Activated naive CD4-positive, alpha-beta T cell treated with anti-CD3 and anti-CD28 coated beads, Interleukin-2, amount 10 ng/mL, durations not matched to agents 7 days and 5 days (primary cell): ENCODE measurements around the gene RALGAPB.

ENCODE experiments used
- CTCF ChIA-PET: fragments of 350-600 bp; sonication (Branson Sonifier 250); formaldehyde crosslinking; loops from one replicate; lab custom pipeline; 2021; ENCODE audit warnings: antibody characterized with exemption; lab: Charles Lee
- DNase-seq: peaks from one replicate; pipeline ENCODE4 v3.0.0-alpha.2; 2020
- H3K27ac Mint-ChIP-seq: one replicate; pipeline ENCODE4 v1.8.0; 2021; ENCODE audit warnings: mild to moderate bottlenecking, moderate library complexity, mixed read lengths
- H3K27me3 Mint-ChIP-seq: one replicate; pipeline ENCODE4 v1.8.0; 2021; ENCODE audit warnings: mild to moderate bottlenecking, mixed read lengths
- H3K36me3 Mint-ChIP-seq: one replicate; pipeline ENCODE4 v1.8.0; 2021; ENCODE audit warnings: mixed read lengths
- H3K4me1 Mint-ChIP-seq: one replicate; pipeline ENCODE4 v1.8.0; 2021; ENCODE audit warnings: mixed read lengths
- H3K4me3 Mint-ChIP-seq: one replicate; pipeline ENCODE4 v1.8.0; 2021; ENCODE audit warnings: mild to moderate bottlenecking, moderate library complexity, mixed read lengths
- H3K9me3 Mint-ChIP-seq: one replicate; pipeline ENCODE4 v1.8.0; 2021; ENCODE audit warnings: mixed read lengths

The RALGAPB gene

DNA sequence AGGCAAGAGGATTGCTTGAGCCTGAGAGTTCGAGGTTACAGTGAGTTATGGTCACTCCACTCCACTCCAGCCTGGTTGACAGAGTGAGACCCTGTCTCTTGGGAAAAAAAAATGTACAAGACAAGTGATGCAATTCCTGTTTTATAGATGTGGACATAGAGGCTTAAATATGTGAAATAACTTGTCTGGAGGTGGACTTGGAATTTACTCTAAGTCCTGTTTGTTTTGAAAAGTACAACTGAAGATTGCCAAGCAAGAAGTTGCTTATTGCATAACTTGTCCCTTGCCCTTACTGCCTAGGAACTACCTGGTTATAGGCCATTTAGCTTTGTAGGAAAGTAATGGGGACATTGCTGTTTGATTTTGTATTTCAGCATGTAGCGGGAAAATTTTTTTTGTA lies 82.3 kb downstream of the RALGAPB start:
- DNase-seq, result no peak
- H3K27ac Mint-ChIP-seq, result no peak overlapping the region
- H3K36me3 Mint-ChIP-seq, result peaks cover 35% of the 10 kb centered on the region
- H3K4me3 Mint-ChIP-seq, result no peak overlapping the region
- H3K4me1 Mint-ChIP-seq, result no peaks in the 10 kb centered on the region
- no peaks in the 10 kb centered on the region for H3K27me3 Mint-ChIP-seq
- CTCF ChIA-PET, result no interaction called here
- H3K9me3 Mint-ChIP-seq, result no peaks in the 10 kb centered on the region

DNA sequence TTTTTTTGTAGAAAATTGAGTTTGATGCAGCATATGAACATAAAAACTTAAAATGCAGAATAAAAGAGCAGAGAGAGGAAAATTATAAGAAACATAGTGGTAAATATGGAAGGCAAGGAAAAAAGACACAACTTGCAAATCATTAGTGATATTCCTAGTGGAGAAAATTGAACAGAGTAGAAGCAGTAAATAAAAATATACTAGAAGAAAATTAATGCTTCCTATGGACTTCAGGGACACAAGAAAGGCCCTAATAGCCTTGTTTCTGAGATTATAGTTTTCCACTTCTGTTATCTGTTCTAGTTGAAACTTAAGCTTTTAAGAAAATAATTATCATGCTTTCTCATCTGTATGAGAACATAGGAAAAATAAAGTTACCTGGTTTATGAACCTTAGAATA lies 82.8 kb downstream of the RALGAPB start:
- Mint-ChIP-seq H3K27me3 (no peaks in the 10 kb centered on the region), H3K27ac (no peak overlapping the region), H3K9me3 (no peaks in the 10 kb centered on the region), H3K4me1 (no peaks in the 10 kb centered on the region), H3K4me3 (no peak overlapping the region), H3K36me3 (peaks cover 35% of the 10 kb centered on the region)
- no peak for DNase-seq
- CTCF ChIA-PET, result interaction anchor here (0.6 kb wide), 1 partner anchor 836 kb away, joined by 3 read pairs; no protein-coding TSS in a partner anchor

GRCh38 chr20:38557174-38557573 lies 84.5 kb downstream of the RALGAPB start:
- Mint-ChIP-seq H3K4me1 (no peaks in the 10 kb centered on the region), H3K27me3 (no peaks in the 10 kb centered on the region), H3K9me3 (no peaks in the 10 kb centered on the region), H3K27ac (no peak overlapping the region), H3K4me3 (no peak overlapping the region), H3K36me3 (peaks cover 33% of the 10 kb centered on the region)
- CTCF ChIA-PET, result no interaction called here
- no peak for DNase-seq

DNA sequence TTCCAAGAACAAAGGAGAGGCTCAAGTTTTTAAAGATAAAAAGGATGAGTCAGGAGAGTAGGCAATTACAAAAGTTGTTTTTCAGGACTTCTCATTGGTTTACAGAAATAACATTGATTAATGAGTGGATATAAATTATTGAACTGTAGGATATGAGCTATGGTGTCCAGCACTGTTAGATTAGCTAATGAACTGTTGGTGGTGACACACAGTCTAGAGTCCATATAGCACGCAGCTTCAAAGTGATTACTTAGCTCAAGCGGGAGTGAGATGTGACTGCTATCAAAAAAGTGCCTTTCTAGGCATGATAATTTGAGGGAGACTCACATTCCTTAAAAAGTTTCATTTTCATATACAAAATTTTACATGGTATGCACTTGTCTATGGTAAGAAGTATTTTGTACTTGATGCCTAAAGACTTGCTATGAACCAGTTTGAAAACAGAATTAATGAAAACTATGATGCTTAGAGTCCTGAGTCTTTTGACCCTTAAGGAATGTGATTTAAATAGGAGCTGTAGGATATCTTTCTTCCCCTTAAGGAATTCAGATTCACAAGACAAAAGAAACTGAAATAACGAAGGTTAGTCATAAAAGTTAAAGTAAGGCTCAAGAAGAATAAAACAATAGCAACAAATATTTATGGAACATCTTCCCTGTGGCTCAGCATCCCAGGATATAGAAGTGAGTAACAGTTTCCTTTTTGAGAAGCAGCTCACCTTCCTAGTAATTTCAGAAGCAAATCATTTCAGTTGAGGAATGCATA lies 86.1 kb downstream of the RALGAPB start:
- H3K36me3 Mint-ChIP-seq, result peaks cover 34% of the 10 kb centered on the region

DNA sequence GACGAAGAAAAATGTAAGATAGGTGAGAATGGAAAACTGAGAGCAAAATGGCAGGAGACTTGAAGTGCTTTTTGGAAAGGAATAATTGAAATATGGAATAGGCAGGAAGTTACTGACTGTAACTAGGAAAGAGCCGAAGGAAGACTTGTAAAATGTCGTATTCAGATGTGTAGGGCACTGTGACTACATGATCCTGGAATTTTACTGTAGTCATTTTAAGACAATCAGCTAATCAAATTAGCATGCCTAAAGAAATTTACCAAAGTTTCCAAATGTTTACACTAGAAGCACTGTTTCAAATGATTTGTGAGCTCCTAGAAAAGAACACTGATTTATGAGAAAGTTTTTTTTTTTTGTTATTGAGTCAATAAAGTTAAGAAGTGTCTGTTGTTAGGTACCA lies 87.1 kb downstream of the RALGAPB start:
- Mint-ChIP-seq H3K4me3 (no peak overlapping the region), H3K36me3 (peaks cover 29% of the 10 kb centered on the region), H3K4me1 (no peaks in the 10 kb centered on the region), H3K9me3 (no peaks in the 10 kb centered on the region), H3K27ac (no peak overlapping the region), H3K27me3 (no peaks in the 10 kb centered on the region)
- no peak for DNase-seq
- CTCF ChIA-PET, result no interaction called here

More for the DNA sequence above, 86.1 kb downstream of the RALGAPB start:
- H3K9me3 Mint-ChIP-seq, result no peaks in the 10 kb centered on the region
- no peak for DNase-seq
- CTCF ChIA-PET, result no interaction called here
- H3K27me3 Mint-ChIP-seq, result no peaks in the 10 kb centered on the region
- no peak overlapping the region for H3K4me3 Mint-ChIP-seq
- no peaks in the 10 kb centered on the region for H3K4me1 Mint-ChIP-seq
- no peak overlapping the region for H3K27ac Mint-ChIP-seq

GRCh38 chr20:38563802-38564431 lies 91.3 kb downstream of the RALGAPB start:
- Mint-ChIP-seq H3K9me3 (no peaks in the 10 kb centered on the region), H3K36me3 (peaks cover 27% of the 10 kb centered on the region), H3K4me3 (no peak overlapping the region), H3K4me1 (no peaks in the 10 kb centered on the region), H3K27me3 (no peaks in the 10 kb centered on the region), H3K27ac (no peak overlapping the region)
- CTCF ChIA-PET, result no interaction called here
- no peak for DNase-seq

DNA sequence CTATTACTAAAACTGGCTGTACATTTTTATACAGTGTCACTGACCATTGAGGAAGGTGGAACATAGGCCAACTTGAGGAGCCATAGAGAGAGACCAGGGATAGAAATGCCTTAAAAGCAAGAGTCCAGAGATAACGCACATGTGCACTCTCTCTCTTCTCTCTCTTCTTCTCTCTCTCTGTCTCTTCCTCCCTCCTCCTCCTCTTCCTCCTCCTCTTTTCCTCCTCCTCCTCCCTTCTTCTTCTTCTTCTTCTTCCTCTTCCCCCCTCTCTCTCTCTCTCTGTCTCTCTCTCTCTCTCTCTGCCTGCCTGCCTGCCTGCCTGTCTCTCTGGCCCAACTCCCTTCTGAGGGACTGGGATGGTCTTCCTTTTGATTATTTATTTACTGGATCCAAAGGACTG lies 92.0 kb downstream of the RALGAPB start:
- CTCF ChIA-PET, result no interaction called here
- Mint-ChIP-seq H3K9me3 (no peaks in the 10 kb centered on the region), H3K4me3 (no peak overlapping the region), H3K4me1 (no peaks in the 10 kb centered on the region), H3K27me3 (no peaks in the 10 kb centered on the region), H3K36me3 (peaks cover 21% of the 10 kb centered on the region), H3K27ac (no peak overlapping the region)
- no peak for DNase-seq

- H3K36me3 Mint-ChIP-seq, result peaks cover 24% of the 10 kb centered on the region
- H3K4me1 Mint-ChIP-seq, result no peaks in the 10 kb centered on the region
- no peaks in the 10 kb centered on the region for H3K27me3 Mint-ChIP-seq
- no peaks in the 10 kb centered on the region for H3K9me3 Mint-ChIP-seq
- CTCF ChIA-PET, result no interaction called here
- DNase-seq, result no peak
- no peak overlapping the region for H3K27ac Mint-ChIP-seq
- H3K4me3 Mint-ChIP-seq, result no peak overlapping the region
These were observed 93.5 kb downstream of the RALGAPB start for GRCh38 chr20:38566036-38566598.

DNA sequence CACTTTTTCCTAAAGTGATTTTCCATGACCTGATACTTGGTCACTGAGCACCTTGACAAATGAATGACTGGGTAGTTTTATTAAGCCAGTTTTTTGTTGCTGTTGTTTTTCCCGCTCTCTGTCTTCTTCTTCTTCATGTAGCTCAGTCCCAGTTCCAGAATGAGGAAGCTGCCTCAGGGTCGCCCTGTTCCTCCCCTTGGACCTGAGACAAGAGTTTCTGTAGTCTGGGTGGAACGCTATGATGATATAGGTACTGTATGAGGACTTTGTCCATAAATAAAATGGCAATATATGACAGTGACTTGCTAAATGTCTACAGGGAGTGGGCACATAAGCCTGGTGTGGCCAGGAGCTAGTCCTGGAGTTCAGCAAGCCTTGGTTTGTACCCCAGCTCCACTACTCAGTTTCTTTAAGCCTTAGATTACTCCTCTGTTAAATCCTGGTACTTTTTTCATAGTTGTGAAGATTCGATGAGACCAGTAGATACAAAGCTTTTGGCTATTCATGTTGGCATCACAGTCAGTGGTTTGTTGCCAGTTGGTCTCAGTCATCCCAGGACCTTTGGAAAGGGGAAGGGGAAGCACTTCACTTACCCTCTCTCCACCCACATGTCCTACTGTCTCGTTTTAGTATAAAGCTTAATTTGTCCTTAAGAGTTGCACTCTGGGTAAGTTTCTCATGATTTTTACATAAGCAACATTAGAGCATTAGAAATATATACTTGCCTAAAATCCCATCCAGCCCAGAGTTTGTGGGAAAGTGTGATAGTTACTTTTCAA lies 97.3 kb downstream of the RALGAPB start:
- H3K27ac Mint-ChIP-seq, result no peak overlapping the region

DNA sequence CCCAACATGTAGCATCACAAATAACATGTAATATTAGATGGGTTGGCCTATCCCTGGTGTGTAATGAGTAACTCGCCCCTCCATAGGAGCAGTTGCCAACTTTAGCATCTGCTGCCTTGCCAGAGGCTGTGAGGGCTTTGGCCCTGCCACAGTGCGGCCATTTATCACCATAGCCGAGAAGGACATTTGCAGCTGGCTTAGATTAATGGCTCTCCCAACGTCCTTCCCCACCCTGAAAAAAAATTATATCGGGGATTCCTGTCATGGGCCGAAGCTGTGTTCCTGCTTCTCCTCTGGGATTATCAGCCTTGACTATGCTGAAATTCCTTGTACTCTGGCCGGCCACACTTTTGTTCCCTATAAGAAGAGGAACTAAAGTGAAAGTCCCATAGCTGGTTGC lies 100.8 kb downstream of the RALGAPB start:
- CTCF ChIA-PET, result no interaction called here

More for the DNA sequence above, 97.3 kb downstream of the RALGAPB start:
- Mint-ChIP-seq H3K4me1 (no peaks in the 10 kb centered on the region), H3K4me3 (no peak overlapping the region), H3K27me3 (no peaks in the 10 kb centered on the region), H3K9me3 (no peaks in the 10 kb centered on the region), H3K36me3 (peaks cover 27% of the 10 kb centered on the region)
- CTCF ChIA-PET, result interaction anchor here (1.2 kb wide), 1 partner anchor 8 kb away, joined by 3 read pairs; no protein-coding TSS in a partner anchor
- DNase-seq, result no peak

DNA sequence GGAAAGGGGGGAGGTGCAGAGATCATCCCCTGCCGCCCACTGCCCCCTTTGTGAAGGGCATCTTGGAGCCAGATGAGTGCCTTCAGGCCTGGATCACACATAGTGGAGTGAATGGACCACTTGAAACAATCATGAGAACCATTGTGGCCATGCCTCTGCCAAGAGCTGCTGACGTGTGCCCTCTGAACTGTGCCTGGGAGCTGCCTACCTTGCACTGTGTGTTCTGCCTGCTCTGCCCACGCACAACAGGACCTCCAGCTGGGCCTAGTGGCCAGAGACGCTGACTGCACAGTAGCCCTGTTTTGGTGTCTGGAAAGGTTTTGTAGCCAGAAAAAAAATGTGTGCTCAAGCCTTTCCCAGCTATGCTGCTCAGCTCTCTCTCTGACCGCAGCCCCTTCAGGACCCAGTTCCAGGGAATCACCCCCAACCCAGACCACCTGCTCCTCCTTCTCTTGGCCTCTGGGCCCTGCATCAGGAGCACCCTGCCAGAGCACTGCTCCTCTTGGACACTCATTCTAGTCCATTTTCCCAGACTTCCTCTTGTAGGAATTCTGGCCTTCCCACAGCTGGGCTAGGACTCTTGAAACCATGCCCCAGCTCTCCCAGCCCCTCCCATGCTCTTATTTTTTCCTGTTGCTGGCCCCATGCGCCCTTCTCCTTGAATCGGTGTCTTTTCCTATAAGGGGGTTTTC lies 106.7 kb downstream of the RALGAPB start:
- no peaks in the 10 kb centered on the region for H3K9me3 Mint-ChIP-seq
- CTCF ChIA-PET, result no interaction called here
- H3K36me3 Mint-ChIP-seq, result peaks cover 17% of the 10 kb centered on the region
- no peak for DNase-seq
- H3K4me1 Mint-ChIP-seq, result no peaks in the 10 kb centered on the region
- no peak overlapping the region for H3K27ac Mint-ChIP-seq
- H3K27me3 Mint-ChIP-seq, result peaks cover 7% of the 10 kb centered on the region
- no peak overlapping the region for H3K4me3 Mint-ChIP-seq

More for the DNA sequence above, 100.8 kb downstream of the RALGAPB start:
- Mint-ChIP-seq H3K4me3 (no peak overlapping the region), H3K27ac (no peak overlapping the region), H3K27me3 (no peaks in the 10 kb centered on the region), H3K9me3 (no peaks in the 10 kb centered on the region), H3K4me1 (no peaks in the 10 kb centered on the region), H3K36me3 (peaks cover 27% of the 10 kb centered on the region)
- no peak for DNase-seq

GRCh38 chr20:38579921-38580320 lies 107.3 kb downstream of the RALGAPB start:
- H3K4me1 Mint-ChIP-seq, result no peaks in the 10 kb centered on the region
- H3K4me3 Mint-ChIP-seq, result no peak overlapping the region
- CTCF ChIA-PET, result no interaction called here
- H3K27ac Mint-ChIP-seq, result no peak overlapping the region
- no peaks in the 10 kb centered on the region for H3K9me3 Mint-ChIP-seq
- peaks cover 12% of the 10 kb centered on the region for H3K36me3 Mint-ChIP-seq
- no peak for DNase-seq
- H3K27me3 Mint-ChIP-seq, result peaks cover 12% of the 10 kb centered on the region

- peaks cover 12% of the 10 kb centered on the region for H3K27me3 Mint-ChIP-seq
- H3K36me3 Mint-ChIP-seq, result peaks cover 4% of the 10 kb centered on the region
- CTCF ChIA-PET, result no interaction called here
- H3K9me3 Mint-ChIP-seq, result no peaks in the 10 kb centered on the region
- H3K4me3 Mint-ChIP-seq, result no peak within 1 kb of the TSS
- no peaks in the 10 kb centered on the region for H3K4me1 Mint-ChIP-seq
- DNase-seq, result no peak
- H3K27ac Mint-ChIP-seq, result no peak within 1 kb of the TSS
These were observed 108.4 kb downstream of the RALGAPB start, which contains the start of gene ADIG for GRCh38 chr20:38581013-38581412. ADIG (plus strand) TSS chr20:38581197; CDS start chr20:38581251, 54 bp downstream.
